K562 (cell line): ENCODE measurements around the gene EIF4EBP2. TPM values are rescaled to one million over a fixed set of nuclear protein-coding genes. Genes with fewer than 3 reads are reported as not detected.

Source experiments
- ARID3A ChIP-seq: IDR thresholded peaks from 2 replicates; pipeline ENCODE4 v1.6.1; 2012; ENCODE audit warnings: low read depth, low read length, improper control_type of control experiment, borderline replicate concordance
- ARID4B ChIP-seq: sonication (generic); formaldehyde crosslinking; IDR thresholded peaks from 2 replicates; pipeline ENCODE4 v1.8.0; 2022; ENCODE audit warnings: mild to moderate bottlenecking, missing genetic modification reagents
- CEBPG ChIP-seq, 3 experiments: fragments of 200-800 bp in 1 of 3; sonication (Bioruptor generic) in 1 of 3; sonication (generic) in 1 of 3; formaldehyde crosslinking in 1 of 3; IDR thresholded peaks in 2 of 3; conservative IDR thresholded peaks in 1 of 3; 2 replicates each; pipeline versions ENCODE4 v1.6.1 to v1.8.0; 2016 to 2022; ENCODE audit warnings: missing compliant biosample characterization in 2 of 3, missing genetic modification characterization in 2 of 3, mild to moderate bottlenecking in 1 of 3, missing genetic modification reagents in 1 of 3
- ELF2 ChIP-seq: fragments of 250-450 bp; sonication (Bioruptor Pico); IDR thresholded peaks from 2 replicates; pipeline ENCODE4 v1.5.0; 2021; ENCODE audit warnings: mild to moderate bottlenecking
- FOXA3 ChIP-seq, 2 experiments: fragments of 450-650 bp in 1 of 2; sonication (generic) in 1 of 2; formaldehyde crosslinking; IDR thresholded peaks in 1 of 2; conservative IDR thresholded peaks in 1 of 2; 2 replicates each; pipeline versions ENCODE4 v1.4.0 to v1.8.0; 2020 to 2022; ENCODE audit warnings: mild to moderate bottlenecking in 2 of 2, missing genetic modification reagents in 1 of 2
- FOXK2 ChIP-seq, 2 experiments: fragments of 450-650 bp; IDR thresholded peaks in 1 of 2; conservative IDR thresholded peaks in 1 of 2; 2 replicates each; pipeline ENCODE4 v1.6.1; 2016; ENCODE audit warnings: low read depth in 2 of 2, mild to moderate bottlenecking in 1 of 2
- KLF1 ChIP-seq: fragments of 450-650 bp; IDR thresholded peaks from 2 replicates; pipeline ENCODE4 v1.6.1; 2016; ENCODE audit warnings: missing genetic modification characterization, missing compliant biosample characterization
- MITF ChIP-seq: IDR thresholded peaks from 2 replicates; pipeline ENCODE4 v1.6.1; 2014; ENCODE audit warnings: antibody characterized with exemption
- ZNF699 ChIP-seq: fragments of 250-450 bp; sonication (Bioruptor Pico); IDR thresholded peaks from 2 replicates; pipeline ENCODE4 v1.8.0; 2021; ENCODE audit warnings: mild to moderate bottlenecking, moderate library complexity; ENCODE audit not compliant: insufficient replicate concordance
- ZSCAN32 ChIP-seq: fragments of 450-650 bp; formaldehyde crosslinking; IDR thresholded peaks from 2 replicates; pipeline ENCODE4 v1.4.0; 2020; ENCODE audit warnings: mild to moderate bottlenecking, moderate library complexity
- polyA plus RNA-seq, 8 experiments: library from polyadenylated mRNA; depleted of rRNA in 4 of 8; stranded (reverse) in 5 of 8; unstranded in 3 of 8; fragments of >200 nt; fragmentation: Nextera tagmentation in 2 of 8; fragmentation: Illumina TruSeq in 1 of 8; extraction: Ambion mirVana in 2 of 8; extraction: Trizol in 1 of 8; gene quantifications; 2 replicates each; pipeline versions ENCODE4 v1.2.1 to v1.2.3, GENCODE V29; 2011 to 2014; ENCODE audit warnings: inconsistent platforms in 1 of 8, missing spikeins in 1 of 8
- total RNA-seq, 7 experiments: library from RNA; depleted of rRNA in 6 of 7; stranded (reverse); fragments of >200 nt in 6 of 7; fragmentation: Illumina TruSeq in 2 of 7; extraction: Trizol in 2 of 7; gene quantifications; 2 replicates each; pipeline versions ENCODE4 v1.2.1 to v1.2.3, GENCODE V29; 2011 to 2021; ENCODE audit warnings: low replicate concordance in 1 of 7
- TF ChIP-seq, protein P1 (sequence below): fragments of 250-450 bp; sonication (Bioruptor Pico); IDR thresholded peaks from 2 replicates; pipeline ENCODE4 v1.8.0; 2021; ENCODE audit warnings: moderate library complexity, mild to moderate bottlenecking, inconsistent platforms

Gene EIF4EBP2
- total and polyA plus RNA-seq, 9 of the 15 experiments (the other 6 are each of a cell fraction or from before 2014, with no cell fraction given) = 16.1 to 67.5 (median 38.3) TPM

GRCh38 chr10:70364772-70365091 lies 39.2 kb upstream of the EIF4EBP2 start (continued):
- TF ChIP-seq ZSCAN32 (CRISPR knock-in tag) = no peak
- TF ChIP-seq FOXA3 (CRISPR knock-in tag; conservative IDR thresholded peaks at IDR 0.05 in 1 of 2, IDR thresholded peaks at IDR 0.05 in 1 of 2) = peak in 1 of 2 experiments; percentile 43; a peak in 1 of 4 replicates
- peak; percentile 79; the same call in 1 of the 2 replicates for TF ChIP-seq ARID4B (CRISPR knock-in tag)
- TF ChIP-seq KLF1 = peak; percentile 72; the same call in 1 of the 2 replicates
- TF ChIP-seq ZNF699 (CRISPR knock-in tag) = no peak
- no peak for TF ChIP-seq ARID3A
- 0 out of 2 replicates have a peak, but pooled peaks have one; percentile 48 for TF ChIP-seq CEBPG (CRISPR knock-in tag; IDR thresholded peaks at IDR 0.05)
- TF ChIP-seq CEBPG (tag; conservative IDR thresholded peaks at IDR 0.05 in 1 of 2, IDR thresholded peaks at IDR 0.05 in 1 of 2) = no peak
- TF ChIP-seq, protein P1, sequence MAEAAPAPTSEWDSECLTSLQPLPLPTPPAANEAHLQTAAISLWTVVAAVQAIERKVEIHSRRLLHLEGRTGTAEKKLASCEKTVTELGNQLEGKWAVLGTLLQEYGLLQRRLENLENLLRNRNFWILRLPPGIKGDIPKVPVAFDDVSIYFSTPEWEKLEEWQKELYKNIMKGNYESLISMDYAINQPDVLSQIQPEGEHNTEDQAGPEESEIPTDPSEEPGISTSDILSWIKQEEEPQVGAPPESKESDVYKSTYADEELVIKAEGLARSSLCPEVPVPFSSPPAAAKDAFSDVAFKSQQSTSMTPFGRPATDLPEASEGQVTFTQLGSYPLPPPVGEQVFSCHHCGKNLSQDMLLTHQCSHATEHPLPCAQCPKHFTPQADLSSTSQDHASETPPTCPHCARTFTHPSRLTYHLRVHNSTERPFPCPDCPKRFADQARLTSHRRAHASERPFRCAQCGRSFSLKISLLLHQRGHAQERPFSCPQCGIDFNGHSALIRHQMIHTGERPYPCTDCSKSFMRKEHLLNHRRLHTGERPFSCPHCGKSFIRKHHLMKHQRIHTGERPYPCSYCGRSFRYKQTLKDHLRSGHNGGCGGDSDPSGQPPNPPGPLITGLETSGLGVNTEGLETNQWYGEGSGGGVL (CRISPR knock-in tag) = no peak
- TF ChIP-seq MITF = no peak
- no peak for TF ChIP-seq ELF2 (CRISPR knock-in tag)
- TF ChIP-seq FOXK2 (conservative IDR thresholded peaks at IDR 0.05 in 1 of 2, IDR thresholded peaks at IDR 0.05 in 1 of 2; ENCODE audit: low read depth in 2 of 2) = 0 out of 4 replicates have a peak, but pooled peaks of 1 of the 2 experiments have one; percentile 6
